ENCODE measurements around the gene TLX2.

GRCh38 chr2:74552914-74553811 is 38.9 kb downstream of the TLX2 start:
- no peak for TF ChIP-seq CTCF (IDR thresholded peaks at IDR 0.05; ENCODE audit: low read length)
- TF ChIP-seq EZH2 (IDR thresholded peaks at IDR 0.05; ENCODE audit: borderline replicate concordance, low read length), result no peak
